ENCODE measurements around the gene DEFB131A. TPM values are rescaled to one million over a fixed set of nuclear protein-coding genes. Genes with fewer than 3 reads are reported as not detected.

Gene DEFB131A
- total RNA-seq, result not detected in 2 replicates

GRCh38 chr4:9444114-9444513 lies at the start of gene DEFB131A:
Gene DEFB131A, plus strand, starts transcription at chr4:9444414. Its CDS starts 120 bp downstream, at chr4:9444534.

Small RNA genes within 50 kb of the gene (small RNA-seq; reads per million reads assigned to genes)
- not detected for gene RNA5SP153

Other genes with a start within 250 kb of the DEFB131A start
- not detected in 2 replicates for gene USP17L10, start 233.8 kb upstream of the DEFB131A start, total RNA-seq
- gene USP17L11, start 229.0 kb upstream of the DEFB131A start, total RNA-seq, result not detected in 2 replicates
- gene USP17L12, start 224.3 kb upstream of the DEFB131A start, total RNA-seq, result not detected in 2 replicates
- gene USP17L13, start 219.5 kb upstream of the DEFB131A start, total RNA-seq, result not detected in 2 replicates
- not detected in 2 replicates for gene USP17L15, start 210.0 kb upstream of the DEFB131A start, total RNA-seq
- not detected in 2 replicates for gene USP17L17, start 200.5 kb upstream of the DEFB131A start, total RNA-seq
- gene USP17L18, start 195.8 kb upstream of the DEFB131A start, total RNA-seq, result not detected in 2 replicates
- not detected in 2 replicates for gene USP17L19, start 191.0 kb upstream of the DEFB131A start, total RNA-seq
- not detected in 2 replicates for gene USP17L20, start 186.3 kb upstream of the DEFB131A start, total RNA-seq
- gene USP17L21, start 181.5 kb upstream of the DEFB131A start, total RNA-seq, result not detected in 2 replicates
- gene USP17L22, start 176.8 kb upstream of the DEFB131A start, total RNA-seq, result not detected in 2 replicates
- gene USP17L24, start 119.2 kb upstream of the DEFB131A start, total RNA-seq, result not detected in 2 replicates
- gene USP17L25, start 114.5 kb upstream of the DEFB131A start, total RNA-seq, result not detected in 2 replicates
- gene USP17L26, start 109.8 kb upstream of the DEFB131A start, total RNA-seq, result not detected in 2 replicates
- not detected in 2 replicates for gene USP17L5, start 105.0 kb upstream of the DEFB131A start, total RNA-seq
- gene USP17L27, start 100.3 kb upstream of the DEFB131A start, total RNA-seq, result not detected in 2 replicates
- not detected in 2 replicates for gene USP17L28, start 95.5 kb upstream of the DEFB131A start, total RNA-seq
- not detected in 2 replicates for gene USP17L29, start 90.8 kb upstream of the DEFB131A start, total RNA-seq
- not detected in 2 replicates for gene USP17L30, start 81.3 kb upstream of the DEFB131A start, total RNA-seq

Data from subcutaneous preadipocyte (primary cell).